GM19193 (cell line): ENCODE results near the gene IREB2.

Experiments used
- POLR2A ChIP-seq: IDR thresholded peaks from 4 replicates; pipeline ENCODE4 v1.6.1; 2011; ENCODE audit not compliant: insufficient read depth, insufficient read length; ENCODE audit errors: extremely low read depth

IREB2 gene

GRCh38 chr15:78448441-78449219 is 10.6 kb downstream of the IREB2 start:
- no peak for TF ChIP-seq POLR2A

- TF ChIP-seq POLR2A: no peak
Measured at GRCh38 chr15:78449220-78449999, 11.4 kb downstream of the IREB2 start.

GRCh38 chr15:78450285-78450858 is 12.4 kb downstream of the IREB2 start:
- TF ChIP-seq POLR2A: no peak

GRCh38 chr15:78452485-78452884 is 14.5 kb downstream of the IREB2 start:
- TF ChIP-seq POLR2A: no peak

- no peak for TF ChIP-seq POLR2A
Measured at GRCh38 chr15:78453447-78453846, 15.4 kb downstream of the IREB2 start.

GRCh38 chr15:78454992-78455391 is 17.0 kb downstream of the IREB2 start:
- no peak for TF ChIP-seq POLR2A

- no peak for TF ChIP-seq POLR2A
Measured at GRCh38 chr15:78455749-78456148, 17.7 kb downstream of the IREB2 start.

GRCh38 chr15:78456426-78456825 is 18.4 kb downstream of the IREB2 start:
- TF ChIP-seq POLR2A: no peak

GRCh38 chr15:78457101-78457500 is 19.1 kb downstream of the IREB2 start:
- TF ChIP-seq POLR2A: no peak

- no peak for TF ChIP-seq POLR2A
Measured at GRCh38 chr15:78460737-78461136, 22.7 kb downstream of the IREB2 start.

GRCh38 chr15:78461171-78461888 is 23.3 kb downstream of the IREB2 start:
- no peak for TF ChIP-seq POLR2A

- TF ChIP-seq POLR2A: no peak
Measured at GRCh38 chr15:78469031-78469430, 31.0 kb downstream of the IREB2 start.

- TF ChIP-seq POLR2A: no peak
Measured at GRCh38 chr15:78477295-78477694, 39.3 kb downstream of the IREB2 start.

GRCh38 chr15:78479650-78480049 is 41.6 kb downstream of the IREB2 start:
- TF ChIP-seq POLR2A: no peak

GRCh38 chr15:78481917-78482316 is 43.9 kb downstream of the IREB2 start:
- no peak for TF ChIP-seq POLR2A
